ENCODE results near the gene IQCK.

- no peak for TF ChIP-seq CTCF (IDR thresholded peaks at IDR 0.05; ENCODE audit: poor library complexity)
- no peak for TF ChIP-seq EZH2 (IDR thresholded peaks at IDR 0.05; ENCODE audit: borderline replicate concordance)
Measured at GRCh38 chr16:19844945-19845641, 127.0 kb downstream of the IQCK start.

Data from hepatocyte (in vitro differentiated cells).